GM12878 (cell line): ENCODE results near the gene KLK13. TPM values are rescaled to one million over a fixed set of nuclear protein-coding genes. Genes with fewer than 3 reads are reported as not detected.

Experiments
- CBX5 ChIP-seq: sonication (generic); IDR thresholded peaks from 2 replicates; pipeline ENCODE4 v1.6.1; 2016; ENCODE audit warnings: low read depth, moderate library complexity, mild to moderate bottlenecking, inconsistent platforms
- KAT2A ChIP-seq: conservative IDR thresholded peaks from 2 replicates; pipeline ENCODE4 v1.6.1; 2011; ENCODE audit warnings: low read depth, low read length; ENCODE audit not compliant: control insufficient read depth
- NFYA ChIP-seq: IDR thresholded peaks from 2 replicates; pipeline ENCODE4 v1.6.1; 2011; ENCODE audit warnings: low read depth, mild to moderate bottlenecking, low read length, improper control_type of control experiment, borderline replicate concordance
- NRF1 ChIP-seq: conservative IDR thresholded peaks from 2 replicates; pipeline ENCODE4 v1.6.1; 2011; ENCODE audit warnings: mild to moderate bottlenecking, low read depth, low read length, improper control_type of control experiment
- SMARCA5 ChIP-seq: fragments of 450-650 bp; IDR thresholded peaks from 2 replicates; pipeline ENCODE4 v1.6.1; 2017; ENCODE audit warnings: mild to moderate bottlenecking
- ZNF274 ChIP-seq: IDR thresholded peaks from one replicate; pipeline ENCODE4 v1.8.0; 2011; ENCODE audit not compliant: insufficient read length, insufficient read depth
- ZNF622 ChIP-seq: fragments of 450-650 bp; IDR thresholded peaks from 2 replicates; pipeline ENCODE4 v1.6.1; 2017; ENCODE audit warnings: mild to moderate bottlenecking, inconsistent platforms
- polyA plus RNA-seq, 11 experiments: library from polyadenylated mRNA; depleted of rRNA in 4 of 11; unstranded in 6 of 11; stranded (reverse) in 5 of 11; fragments of >200 nt; fragmentation: Nextera tagmentation in 4 of 11; fragmentation: Illumina TruSeq in 1 of 11; extraction: Ambion mirVana in 4 of 11; extraction: Trizol in 1 of 11; gene quantifications; 1 replicate in 1 of 11; 2 replicates in 10 of 11; pipeline versions ENCODE4 v1.2.1 to v1.2.3, GENCODE V29; 2011 to 2016; ENCODE audit warnings: inconsistent platforms in 2 of 11, missing spikeins in 2 of 11, low read depth in 1 of 11
- total RNA-seq, 4 experiments: library from RNA; depleted of rRNA in 3 of 4; stranded (reverse); fragments of >200 nt in 3 of 4; fragmentation: Illumina TruSeq in 1 of 4; extraction: Trizol in 1 of 4; gene quantifications; 2 replicates each; pipeline versions ENCODE4 v1.2.1 to v1.2.3, GENCODE V29; 2013 to 2021
- TF ChIP-seq, protein P1 (sequence below): fragments of 450-650 bp; IDR thresholded peaks from 2 replicates; pipeline ENCODE4 v1.6.1; 2016; ENCODE audit warnings: mild to moderate bottlenecking, moderate library complexity, borderline replicate concordance
- TF ChIP-seq, protein P2 (sequence below): fragments of 450-650 bp; formaldehyde crosslinking; IDR thresholded peaks from 2 replicates; pipeline ENCODE4 v1.5.0; 2022; ENCODE audit warnings: mild to moderate bottlenecking, missing genetic modification characterization

The KLK13 gene
- total and polyA plus RNA-seq, 10 of the 15 experiments (the other 5 are each of a cell fraction or from before 2014, with no cell fraction given) = not detected

DNA sequence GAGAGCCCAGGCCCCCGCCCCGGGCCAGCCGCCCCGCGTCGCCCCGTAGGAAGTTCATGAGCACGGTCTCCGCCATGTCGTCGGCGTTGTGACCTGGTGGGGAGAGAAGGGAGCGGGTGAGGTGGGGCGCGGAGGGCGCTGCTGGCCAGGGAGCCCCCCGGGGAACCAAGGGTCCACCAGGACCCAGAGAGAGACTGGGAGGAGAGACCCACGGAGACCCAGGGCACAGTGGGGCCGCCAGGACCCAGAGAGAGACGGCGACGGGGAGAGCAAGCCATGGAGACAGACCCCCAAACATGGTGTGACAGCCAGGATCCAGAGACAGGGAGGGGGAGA, 34.1 kb upstream of the KLK13 start (continued):
- TF ChIP-seq KAT2A (no peak), CBX5 (no peak), NRF1 (no peak), NFYA (no peak), SMARCA5 (no peak), ZNF274 (no peak), ZNF622 (no peak)
- TF ChIP-seq, protein P1, sequence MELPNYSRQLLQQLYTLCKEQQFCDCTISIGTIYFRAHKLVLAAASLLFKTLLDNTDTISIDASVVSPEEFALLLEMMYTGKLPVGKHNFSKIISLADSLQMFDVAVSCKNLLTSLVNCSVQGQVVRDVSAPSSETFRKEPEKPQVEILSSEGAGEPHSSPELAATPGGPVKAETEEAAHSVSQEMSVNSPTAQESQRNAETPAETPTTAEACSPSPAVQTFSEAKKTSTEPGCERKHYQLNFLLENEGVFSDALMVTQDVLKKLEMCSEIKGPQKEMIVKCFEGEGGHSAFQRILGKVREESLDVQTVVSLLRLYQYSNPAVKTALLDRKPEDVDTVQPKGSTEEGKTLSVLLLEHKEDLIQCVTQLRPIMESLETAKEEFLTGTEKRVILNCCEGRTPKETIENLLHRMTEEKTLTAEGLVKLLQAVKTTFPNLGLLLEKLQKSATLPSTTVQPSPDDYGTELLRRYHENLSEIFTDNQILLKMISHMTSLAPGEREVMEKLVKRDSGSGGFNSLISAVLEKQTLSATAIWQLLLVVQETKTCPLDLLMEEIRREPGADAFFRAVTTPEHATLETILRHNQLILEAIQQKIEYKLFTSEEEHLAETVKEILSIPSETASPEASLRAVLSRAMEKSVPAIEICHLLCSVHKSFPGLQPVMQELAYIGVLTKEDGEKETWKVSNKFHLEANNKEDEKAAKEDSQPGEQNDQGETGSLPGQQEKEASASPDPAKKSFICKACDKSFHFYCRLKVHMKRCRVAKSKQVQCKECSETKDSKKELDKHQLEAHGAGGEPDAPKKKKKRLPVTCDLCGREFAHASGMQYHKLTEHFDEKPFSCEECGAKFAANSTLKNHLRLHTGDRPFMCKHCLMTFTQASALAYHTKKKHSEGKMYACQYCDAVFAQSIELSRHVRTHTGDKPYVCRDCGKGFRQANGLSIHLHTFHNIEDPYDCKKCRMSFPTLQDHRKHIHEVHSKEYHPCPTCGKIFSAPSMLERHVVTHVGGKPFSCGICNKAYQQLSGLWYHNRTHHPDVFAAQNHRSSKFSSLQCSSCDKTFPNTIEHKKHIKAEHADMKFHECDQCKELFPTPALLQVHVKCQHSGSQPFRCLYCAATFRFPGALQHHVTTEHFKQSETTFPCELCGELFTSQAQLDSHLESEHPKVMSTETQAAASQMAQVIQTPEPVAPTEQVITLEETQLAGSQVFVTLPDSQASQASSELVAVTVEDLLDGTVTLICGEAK = no peak
- TF ChIP-seq, protein P2, sequence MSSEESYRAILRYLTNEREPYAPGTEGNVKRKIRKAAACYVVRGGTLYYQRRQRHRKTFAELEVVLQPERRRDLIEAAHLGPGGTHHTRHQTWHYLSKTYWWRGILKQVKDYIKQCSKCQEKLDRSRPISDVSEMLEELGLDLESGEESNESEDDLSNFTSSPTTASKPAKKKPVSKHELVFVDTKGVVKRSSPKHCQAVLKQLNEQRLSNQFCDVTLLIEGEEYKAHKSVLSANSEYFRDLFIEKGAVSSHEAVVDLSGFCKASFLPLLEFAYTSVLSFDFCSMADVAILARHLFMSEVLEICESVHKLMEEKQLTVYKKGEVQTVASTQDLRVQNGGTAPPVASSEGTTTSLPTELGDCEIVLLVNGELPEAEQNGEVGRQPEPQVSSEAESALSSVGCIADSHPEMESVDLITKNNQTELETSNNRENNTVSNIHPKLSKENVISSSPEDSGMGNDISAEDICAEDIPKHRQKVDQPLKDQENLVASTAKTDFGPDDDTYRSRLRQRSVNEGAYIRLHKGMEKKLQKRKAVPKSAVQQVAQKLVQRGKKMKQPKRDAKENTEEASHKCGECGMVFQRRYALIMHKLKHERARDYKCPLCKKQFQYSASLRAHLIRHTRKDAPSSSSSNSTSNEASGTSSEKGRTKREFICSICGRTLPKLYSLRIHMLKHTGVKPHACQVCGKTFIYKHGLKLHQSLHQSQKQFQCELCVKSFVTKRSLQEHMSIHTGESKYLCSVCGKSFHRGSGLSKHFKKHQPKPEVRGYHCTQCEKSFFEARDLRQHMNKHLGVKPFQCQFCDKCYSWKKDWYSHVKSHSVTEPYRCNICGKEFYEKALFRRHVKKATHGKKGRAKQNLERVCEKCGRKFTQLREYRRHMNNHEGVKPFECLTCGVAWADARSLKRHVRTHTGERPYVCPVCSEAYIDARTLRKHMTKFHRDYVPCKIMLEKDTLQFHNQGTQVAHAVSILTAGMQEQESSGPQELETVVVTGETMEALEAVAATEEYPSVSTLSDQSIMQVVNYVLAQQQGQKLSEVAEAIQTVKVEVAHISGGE = no peak
